HepG2 (cell line): ENCODE data around the gene KANSL1. TPM values are rescaled to one million over a fixed set of nuclear protein-coding genes. Genes with fewer than 3 reads are reported as not detected.

Source experiments
- ATF7 ChIP-seq, 2 experiments: fragments of 450-650 bp in 1 of 2; sonication (generic) in 1 of 2; formaldehyde crosslinking in 1 of 2; IDR thresholded peaks; 2 replicates each; pipeline versions ENCODE4 v1.4.0 to v1.6.1; 2016 to 2020; ENCODE audit warnings: antibody characterized with exemption in 1 of 2, mild to moderate bottlenecking in 1 of 2, missing genetic modification reagents in 1 of 2
- BCLAF1 ChIP-seq: fragments of 450-650 bp; IDR thresholded peaks from 2 replicates; pipeline ENCODE4 v1.6.1; 2017; ENCODE audit warnings: mild to moderate bottlenecking
- GTF3A ChIP-seq: sonication (generic); formaldehyde crosslinking; conservative IDR thresholded peaks from 2 replicates; pipeline ENCODE4 v1.4.0; 2020; ENCODE audit warnings: mild to moderate bottlenecking, missing genetic modification reagents
- MNT ChIP-seq: fragments of 450-650 bp; IDR thresholded peaks from 2 replicates; pipeline ENCODE4 v1.6.1; 2016
- MTERF4 ChIP-seq: sonication (generic); formaldehyde crosslinking; IDR thresholded peaks from 2 replicates; pipeline ENCODE4 v1.8.0; 2023; ENCODE audit warnings: mild to moderate bottlenecking, missing genetic modification reagents
- NCOR1 ChIP-seq: fragments of 200-600 bp; sonication (generic); IDR thresholded peaks from 2 replicates; pipeline ENCODE4 v1.7.0; 2017; ENCODE audit warnings: antibody characterized with exemption, low read length, borderline replicate concordance
- PBX3 ChIP-seq: sonication (generic); formaldehyde crosslinking; IDR thresholded peaks from 2 replicates; pipeline ENCODE4 v1.8.1; 2023; ENCODE audit warnings: missing genetic modification reagents, inconsistent platforms, borderline replicate concordance
- SIX1 ChIP-seq: sonication (generic); formaldehyde crosslinking; IDR thresholded peaks from 2 replicates; pipeline ENCODE4 v1.4.0; 2020; ENCODE audit warnings: missing genetic modification reagents, borderline replicate concordance
- SOX6 ChIP-seq, 2 experiments: fragments of 450-650 bp in 1 of 2; sonication (generic) in 1 of 2; formaldehyde crosslinking in 1 of 2; IDR thresholded peaks; 2 replicates each; pipeline versions ENCODE4 v1.4.0 to v1.6.1; 2017 to 2020; ENCODE audit warnings: antibody characterized with exemption in 1 of 2, mild to moderate bottlenecking in 1 of 2, missing genetic modification reagents in 1 of 2
- THAP9 ChIP-seq: sonication (generic); formaldehyde crosslinking; IDR thresholded peaks from 2 replicates; pipeline ENCODE4; 2020; ENCODE audit warnings: missing genetic modification reagents, mild to moderate bottlenecking, borderline replicate concordance
- ZC3H13 ChIP-seq: sonication (generic); formaldehyde crosslinking; IDR thresholded peaks from 2 replicates; pipeline ENCODE4 v1.8.1; 2023; ENCODE audit warnings: mild to moderate bottlenecking, missing genetic modification reagents, moderate library complexity
- ZIK1 ChIP-seq: sonication (generic); formaldehyde crosslinking; IDR thresholded peaks from 2 replicates; pipeline ENCODE4 v1.5.0; 2020; ENCODE audit warnings: mild to moderate bottlenecking, low read depth, missing genetic modification reagents, borderline replicate concordance
- ZNF275 ChIP-seq: sonication (generic); formaldehyde crosslinking; IDR thresholded peaks from 2 replicates; pipeline ENCODE4 v1.8.0; 2022; ENCODE audit warnings: missing genetic modification reagents, mild to moderate bottlenecking, inconsistent platforms, borderline replicate concordance
- ZNF383 ChIP-seq: sonication (generic); formaldehyde crosslinking; IDR thresholded peaks from 2 replicates; pipeline ENCODE4 v1.4.0; 2020; ENCODE audit warnings: missing genetic modification reagents, mild to moderate bottlenecking, borderline replicate concordance
- ZNF510 ChIP-seq: sonication (generic); formaldehyde crosslinking; IDR thresholded peaks from 2 replicates; pipeline ENCODE4 v1.4.0; 2020; ENCODE audit warnings: low read depth, mild to moderate bottlenecking, missing genetic modification reagents
- polyA plus RNA-seq, 8 experiments: library from polyadenylated mRNA; depleted of rRNA in 3 of 8; stranded (reverse) in 7 of 8; unstranded in 1 of 8; fragments of >200 nt; fragmentation: Illumina TruSeq in 4 of 8; extraction: Trizol in 4 of 8; gene quantifications; 2 replicates each; pipeline versions ENCODE4 v1.2.1 to v1.2.3, GENCODE V29; 2011 to 2016; ENCODE audit warnings: low read depth in 4 of 8, missing spikeins in 1 of 8, mixed read lengths in 1 of 8; ENCODE audit not compliant: insufficient read depth in 1 of 8
- total RNA-seq, 5 experiments: library from RNA; depleted of rRNA; stranded (reverse); fragments of >200 nt; fragmentation: Illumina TruSeq; extraction: Trizol; gene quantifications; 2 replicates each; pipeline ENCODE4 v1.2.3, GENCODE V29; 2016; ENCODE audit warnings: low read depth in 1 of 5

KANSL1 gene
- total and polyA plus RNA-seq, 2 of the 13 experiments (the other 11 are each of a cell fraction or from before 2014, with no cell fraction given): 24.0 to 59.6 TPM

- TF ChIP-seq ZC3H13 (CRISPR knock-in tag) (no peak), THAP9 (CRISPR knock-in tag) (no peak), PBX3 (CRISPR knock-in tag) (no peak), SOX6 (IDR thresholded peaks at IDR 0.05) (no peak), SOX6 (CRISPR knock-in tag; IDR thresholded peaks at IDR 0.05) (no peak), ZIK1 (no peak), ZNF510 (CRISPR knock-in tag) (no peak), MNT (no peak), ZNF275 (CRISPR knock-in tag) (no peak), GTF3A (no peak), NCOR1 (no peak), BCLAF1 (no peak), ATF7 (IDR thresholded peaks at IDR 0.05) (no peak), ATF7 (CRISPR knock-in tag; IDR thresholded peaks at IDR 0.05) (peak; percentile 19; the same call in 1 of the 2 replicates), SIX1 (no peak), MTERF4 (CRISPR knock-in tag) (0 out of 2 replicates have a peak, but pooled peaks have one; percentile 58), ZNF383 (CRISPR knock-in tag) (peak; percentile 88; the same call in 1 of the 2 replicates)
Measured at GRCh38 chr17:46001390-46002310, 191.6 kb downstream of the KANSL1 start (continued).
